Stimulated activated naive CD8-positive, alpha-beta T cell treated with anti-CD3 and anti-CD28 coated beads, Interleukin-15, Interleukin-2, amounts not matched to agents 100 ng/mL and 50 ng/mL, for 24 hours (primary cell): Measurements from ENCODE around the gene NIT1.

ENCODE experiments used
- H3K27ac Mint-ChIP-seq: one replicate; pipeline ENCODE4 v1.8.0; 2021; ENCODE audit warnings: mild to moderate bottlenecking, mixed read lengths
- H3K27me3 Mint-ChIP-seq: one replicate; pipeline ENCODE4 v1.8.0; 2021; ENCODE audit warnings: mixed read lengths
- H3K36me3 Mint-ChIP-seq: one replicate; pipeline ENCODE4 v1.8.0; 2021; ENCODE audit warnings: low read depth, mixed read lengths
- H3K4me1 Mint-ChIP-seq: one replicate; pipeline ENCODE4 v1.8.0; 2021; ENCODE audit warnings: low read depth, mixed read lengths
- H3K4me3 Mint-ChIP-seq: one replicate; pipeline ENCODE4 v1.8.0; 2021; ENCODE audit warnings: mild to moderate bottlenecking, mixed read lengths
- H3K9me3 Mint-ChIP-seq: one replicate; pipeline ENCODE4 v1.8.0; 2021; ENCODE audit warnings: mixed read lengths

NIT1 gene, protein sequence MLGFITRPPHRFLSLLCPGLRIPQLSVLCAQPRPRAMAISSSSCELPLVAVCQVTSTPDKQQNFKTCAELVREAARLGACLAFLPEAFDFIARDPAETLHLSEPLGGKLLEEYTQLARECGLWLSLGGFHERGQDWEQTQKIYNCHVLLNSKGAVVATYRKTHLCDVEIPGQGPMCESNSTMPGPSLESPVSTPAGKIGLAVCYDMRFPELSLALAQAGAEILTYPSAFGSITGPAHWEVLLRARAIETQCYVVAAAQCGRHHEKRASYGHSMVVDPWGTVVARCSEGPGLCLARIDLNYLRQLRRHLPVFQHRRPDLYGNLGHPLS

DNA sequence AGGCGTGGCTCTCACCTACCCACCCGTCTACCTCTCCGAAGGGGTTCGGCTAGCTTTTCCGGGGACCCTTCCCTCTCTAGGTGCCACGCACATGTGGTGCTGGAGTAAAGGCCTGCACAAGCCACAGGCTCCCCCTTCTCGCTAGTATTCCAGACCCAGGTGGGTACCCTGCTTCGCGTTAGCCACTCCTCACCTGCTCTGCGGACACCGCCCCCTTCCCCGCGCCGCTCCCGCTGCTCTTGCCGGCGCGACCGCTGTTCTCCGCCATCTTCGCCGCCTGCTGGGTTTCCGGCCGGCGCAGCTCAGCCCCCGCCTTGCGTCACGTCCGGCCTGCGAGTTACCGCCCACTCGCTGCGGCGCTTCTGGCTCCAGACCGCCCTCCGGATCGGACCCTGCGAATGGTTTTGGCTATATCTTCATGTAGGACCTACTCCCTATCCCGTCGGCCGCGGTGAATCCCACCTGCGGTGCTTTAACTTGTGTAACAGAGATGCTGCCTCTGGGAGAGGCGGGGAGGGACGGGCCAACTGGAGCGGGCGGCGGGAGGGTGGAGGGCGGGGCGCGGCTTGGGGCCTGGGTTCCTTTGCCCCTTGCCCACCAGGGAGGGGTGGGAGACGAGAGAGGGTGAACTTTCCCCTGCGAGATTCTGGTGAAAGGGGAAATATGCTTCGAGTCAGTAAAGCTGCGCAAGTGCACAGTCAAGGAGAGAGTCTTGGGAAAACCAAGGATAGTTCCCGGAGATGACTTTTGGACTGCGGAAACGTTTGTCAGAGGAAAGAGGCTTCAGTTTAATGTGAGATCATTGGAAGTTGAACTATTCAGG lies at the start of gene NIT1, which contains the start of gene PFDN2:
TSS of gene NIT1 (plus strand) at position 347 of the 823 bp plus-strand sequence. CDS start at position 419, 72 bp downstream.
TSS of gene PFDN2 (minus strand) at position 279 of the 823 bp plus-strand sequence. CDS start at position 268, 11 bp downstream.
- Mint-ChIP-seq H3K9me3 (no peaks in the 10 kb centered on the region), H3K36me3 (peaks cover 61% of the 10 kb centered on the region), H3K27ac (peak within 1 kb of the TSS; percentile 95), H3K4me1 (peaks cover 86% of the 10 kb centered on the region), H3K27me3 (no peaks in the 10 kb centered on the region), H3K4me3 (peak within 1 kb of the TSS; percentile 97)

DNA sequence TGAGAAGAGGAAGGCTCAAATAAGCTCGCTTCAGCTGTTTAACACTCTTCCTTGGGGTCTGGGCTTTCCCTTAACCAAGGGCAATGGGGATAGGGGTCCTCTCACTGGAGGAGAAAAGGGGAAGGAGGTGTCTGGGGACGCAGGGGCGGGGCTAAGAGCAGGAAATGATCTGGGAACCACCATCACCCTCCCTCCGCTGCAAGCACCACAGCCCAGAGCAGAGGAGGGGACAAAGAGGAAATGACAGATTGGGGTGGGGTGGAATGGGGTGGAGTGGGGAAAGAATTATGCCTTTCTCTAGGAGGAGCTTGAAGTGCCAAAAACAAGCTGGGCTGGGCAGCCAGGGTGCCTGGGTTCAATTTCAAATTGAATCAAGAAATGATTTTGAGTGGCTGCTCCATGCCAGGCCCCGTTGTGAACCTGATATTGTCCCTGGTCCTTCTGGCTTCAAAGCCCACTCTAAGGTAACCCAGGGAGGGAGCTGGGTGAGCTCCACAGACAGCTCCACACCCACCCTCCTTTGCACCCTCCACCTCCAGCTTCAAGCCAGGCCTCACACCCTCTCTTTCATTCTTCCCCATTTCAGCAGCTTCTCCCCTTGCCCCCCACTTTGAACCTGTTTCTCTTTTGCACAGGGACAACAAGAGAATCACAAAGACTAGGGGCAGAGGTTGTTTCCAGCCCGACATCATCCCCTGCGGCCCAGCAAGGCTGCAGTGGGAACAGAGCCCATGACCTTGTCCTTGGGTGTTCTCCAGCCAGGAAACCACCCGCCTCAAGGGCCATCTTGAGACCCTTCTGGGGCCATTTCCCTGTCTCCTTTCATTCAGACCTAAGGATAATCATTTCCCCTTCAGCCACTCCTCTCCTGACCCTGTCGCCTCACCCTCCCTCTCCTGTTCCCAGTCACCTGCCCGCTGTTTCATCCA lies 49.3 kb upstream of the NIT1 start:
- Mint-ChIP-seq H3K36me3 (peaks cover 42% of the 10 kb centered on the region), H3K4me3 (peak overlapping the region; percentile 100), H3K27me3 (no peaks in the 10 kb centered on the region), H3K9me3 (no peaks in the 10 kb centered on the region), H3K4me1 (peaks cover 72% of the 10 kb centered on the region), H3K27ac (peak overlapping the region; percentile 99)

DNA sequence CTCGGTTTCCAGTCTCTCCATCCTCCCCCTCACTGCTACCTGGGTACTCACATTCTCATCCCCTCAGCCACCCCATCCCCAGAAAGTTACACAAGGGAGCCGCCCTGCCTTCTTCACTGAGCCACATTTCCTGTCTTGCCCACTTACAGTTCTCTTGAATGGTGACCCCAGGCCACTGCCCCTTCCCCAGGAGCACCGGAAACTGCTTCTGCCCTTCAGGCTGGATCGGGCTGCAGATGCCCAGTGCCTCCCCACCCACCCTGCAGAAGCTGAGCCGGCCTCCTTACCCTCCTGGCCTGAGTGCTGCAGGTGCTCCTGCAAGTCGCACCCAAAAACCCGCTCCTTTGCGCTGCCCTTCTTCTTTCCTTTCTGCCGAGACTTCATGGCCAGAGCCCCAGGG lies 48.7 kb upstream of the NIT1 start:
- H3K27ac Mint-ChIP-seq, result peak overlapping the region; percentile 99
- H3K4me3 Mint-ChIP-seq, result peak overlapping the region; percentile 100
- H3K4me1 Mint-ChIP-seq, result peaks cover 65% of the 10 kb centered on the region
- peaks cover 37% of the 10 kb centered on the region for H3K36me3 Mint-ChIP-seq
- no peaks in the 10 kb centered on the region for H3K27me3 Mint-ChIP-seq
- no peaks in the 10 kb centered on the region for H3K9me3 Mint-ChIP-seq

DNA sequence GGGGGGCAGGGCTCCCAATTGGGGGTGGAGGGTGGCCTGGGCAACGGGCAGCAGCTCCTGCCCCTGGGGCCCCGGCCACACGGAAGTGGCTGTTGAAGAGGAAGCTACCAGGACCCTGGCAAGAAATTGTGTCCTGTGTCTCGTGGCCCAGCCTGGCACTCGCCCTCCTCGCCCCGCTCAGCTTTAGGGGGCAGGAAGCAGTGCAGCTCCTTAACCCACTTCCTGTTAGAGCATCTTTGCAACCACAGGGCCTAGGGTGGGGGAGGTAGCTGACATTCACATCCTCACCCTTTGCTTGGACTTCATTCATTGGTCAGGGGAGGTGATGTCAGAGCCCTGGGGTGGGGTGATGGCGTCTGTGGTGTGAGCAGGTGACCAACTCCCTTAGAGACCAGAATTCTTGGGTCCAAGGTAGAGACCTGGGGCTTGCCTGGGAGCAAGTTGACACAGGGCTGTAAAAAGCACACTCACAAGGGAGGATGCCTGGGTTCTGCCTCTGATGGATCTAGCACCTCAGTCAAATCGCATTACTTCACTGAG lies 48.1 kb upstream of the NIT1 start, which contains the start of gene ARHGAP30:
TSS of gene ARHGAP30 (minus strand) at position 161 of the 540 bp plus-strand sequence. CDS start 267 bp downstream, outside the sequence.
- Mint-ChIP-seq H3K36me3 (peaks cover 32% of the 10 kb centered on the region), H3K27ac (peak within 1 kb of the TSS; percentile 99), H3K9me3 (no peaks in the 10 kb centered on the region), H3K4me3 (peak within 1 kb of the TSS; percentile 100), H3K27me3 (no peaks in the 10 kb centered on the region), H3K4me1 (peaks cover 60% of the 10 kb centered on the region)

DNA sequence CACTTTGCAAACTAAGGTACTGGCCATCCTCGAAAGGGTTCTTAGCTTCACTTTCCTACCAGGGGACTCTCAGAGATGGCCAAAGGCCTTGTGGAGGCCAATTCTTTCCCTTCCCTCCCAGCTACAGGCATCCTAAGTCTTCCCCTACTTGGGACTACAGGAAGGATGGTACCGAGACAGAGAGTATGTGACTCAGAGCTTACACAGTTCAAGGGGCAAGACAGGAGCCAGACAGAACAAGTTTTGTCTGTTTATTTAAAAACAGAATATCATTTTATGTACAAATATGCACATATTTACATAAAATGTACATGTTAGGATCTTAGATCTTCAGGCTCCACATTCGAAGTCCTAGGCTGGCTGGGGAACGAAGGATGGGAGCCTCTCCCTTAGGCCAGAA lies 47.1 kb upstream of the NIT1 start:
- H3K4me3 Mint-ChIP-seq, result no peak overlapping the region
- peak overlapping the region; percentile 99 for H3K27ac Mint-ChIP-seq
- no peaks in the 10 kb centered on the region for H3K27me3 Mint-ChIP-seq
- H3K4me1 Mint-ChIP-seq, result peaks cover 51% of the 10 kb centered on the region
- peaks cover 32% of the 10 kb centered on the region for H3K36me3 Mint-ChIP-seq
- H3K9me3 Mint-ChIP-seq, result no peaks in the 10 kb centered on the region

DNA sequence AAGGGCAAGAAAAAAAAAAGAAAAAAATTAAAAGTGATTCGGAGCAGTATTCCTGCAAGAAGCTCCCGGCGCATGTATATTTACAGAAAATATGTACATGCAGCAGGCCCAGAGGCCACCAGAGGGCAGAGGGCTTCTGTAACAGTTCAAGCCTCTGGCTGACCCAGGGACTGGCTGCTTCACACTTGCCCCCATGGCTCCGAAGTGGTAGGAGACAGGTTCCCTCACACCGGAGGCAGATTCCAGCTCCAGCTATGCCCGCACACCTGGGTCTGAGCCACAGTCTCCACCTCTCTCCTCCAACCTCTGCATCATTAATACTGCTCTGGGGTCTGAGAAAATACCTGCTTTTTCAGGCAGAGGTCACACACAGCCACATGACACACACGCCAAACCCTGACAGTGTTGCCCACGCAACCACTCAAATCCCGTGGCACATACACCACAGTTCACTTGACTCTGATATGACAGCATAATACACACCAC lies 46.0 kb upstream of the NIT1 start:
- peaks cover 23% of the 10 kb centered on the region for H3K36me3 Mint-ChIP-seq
- H3K4me3 Mint-ChIP-seq, result no peak overlapping the region
- H3K9me3 Mint-ChIP-seq, result no peaks in the 10 kb centered on the region
- peak overlapping the region; percentile 19 for H3K27ac Mint-ChIP-seq
- H3K27me3 Mint-ChIP-seq, result no peaks in the 10 kb centered on the region
- H3K4me1 Mint-ChIP-seq, result peaks cover 41% of the 10 kb centered on the region

DNA sequence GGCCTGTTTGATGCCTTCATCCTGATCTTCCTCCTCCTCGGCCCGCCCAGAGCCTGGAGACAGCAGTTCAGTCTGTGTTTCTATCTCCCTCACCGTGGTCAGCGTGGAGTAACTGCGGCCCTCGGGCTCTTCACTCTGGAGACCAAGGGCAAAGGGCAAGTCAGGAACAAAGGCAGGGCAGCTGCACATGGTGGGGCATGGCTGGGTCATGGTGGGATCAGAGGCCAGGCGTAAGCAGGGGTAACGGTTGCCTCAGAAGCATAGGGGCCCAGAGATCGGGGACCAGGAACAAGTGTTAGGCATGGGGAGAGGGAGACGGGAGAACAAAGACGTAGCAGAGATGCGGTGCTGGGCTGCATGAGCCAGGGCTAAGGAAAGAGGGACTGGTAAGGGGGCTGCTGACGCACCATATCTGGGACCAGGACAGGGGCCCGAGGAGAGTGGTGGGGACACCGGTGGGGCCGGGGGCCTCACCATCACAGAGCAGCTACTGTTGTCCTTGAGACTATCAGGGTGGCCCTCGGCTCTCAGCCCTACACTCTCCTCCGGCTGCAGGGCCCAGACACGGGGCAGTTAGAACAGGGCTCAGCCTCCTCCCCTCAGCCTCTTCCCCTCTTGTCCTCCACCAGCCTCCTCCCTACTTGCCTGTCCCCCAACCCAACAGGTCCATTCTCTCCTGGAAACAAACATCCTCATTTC lies 45.0 kb upstream of the NIT1 start:
- Mint-ChIP-seq H3K9me3 (no peaks in the 10 kb centered on the region), H3K4me3 (no peak overlapping the region), H3K27me3 (no peaks in the 10 kb centered on the region), H3K4me1 (peaks cover 31% of the 10 kb centered on the region), H3K27ac (no peak overlapping the region), H3K36me3 (peaks cover 13% of the 10 kb centered on the region)

DNA sequence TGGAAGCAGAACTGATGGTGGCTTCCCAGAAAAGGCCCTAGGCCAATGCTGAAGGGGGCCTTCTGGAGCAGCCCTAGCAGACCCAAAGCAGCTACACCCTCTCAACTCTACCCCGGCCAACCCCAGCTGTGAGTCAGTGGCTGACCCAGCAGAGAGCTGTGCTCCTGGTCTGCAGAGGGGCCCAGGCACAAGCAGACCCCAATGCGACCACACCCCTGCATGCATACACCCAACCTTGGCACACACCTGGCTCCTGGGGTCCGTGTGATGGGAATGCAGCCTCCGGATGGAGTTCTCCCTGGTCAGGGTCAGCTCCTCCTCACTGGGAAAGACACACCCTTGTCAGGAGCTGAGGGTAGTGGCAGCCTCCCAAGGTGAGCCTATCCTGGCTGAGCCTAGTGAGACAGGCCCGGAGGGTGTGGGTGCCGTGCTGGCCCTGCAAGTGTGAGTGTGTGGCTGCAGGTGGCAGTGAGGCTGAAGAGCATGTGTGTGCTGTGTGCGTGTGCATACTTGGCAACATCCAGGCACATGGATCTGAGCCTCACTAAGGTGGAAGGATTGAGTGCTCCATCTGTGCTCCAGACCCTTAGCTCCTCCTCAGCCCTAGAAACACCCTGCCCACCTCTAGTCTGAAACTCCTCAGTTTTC lies 44.3 kb upstream of the NIT1 start:
- Mint-ChIP-seq H3K27me3 (no peaks in the 10 kb centered on the region), H3K4me1 (peaks cover 26% of the 10 kb centered on the region), H3K27ac (no peak overlapping the region), H3K9me3 (no peaks in the 10 kb centered on the region), H3K4me3 (no peak overlapping the region), H3K36me3 (peaks cover 10% of the 10 kb centered on the region)

DNA sequence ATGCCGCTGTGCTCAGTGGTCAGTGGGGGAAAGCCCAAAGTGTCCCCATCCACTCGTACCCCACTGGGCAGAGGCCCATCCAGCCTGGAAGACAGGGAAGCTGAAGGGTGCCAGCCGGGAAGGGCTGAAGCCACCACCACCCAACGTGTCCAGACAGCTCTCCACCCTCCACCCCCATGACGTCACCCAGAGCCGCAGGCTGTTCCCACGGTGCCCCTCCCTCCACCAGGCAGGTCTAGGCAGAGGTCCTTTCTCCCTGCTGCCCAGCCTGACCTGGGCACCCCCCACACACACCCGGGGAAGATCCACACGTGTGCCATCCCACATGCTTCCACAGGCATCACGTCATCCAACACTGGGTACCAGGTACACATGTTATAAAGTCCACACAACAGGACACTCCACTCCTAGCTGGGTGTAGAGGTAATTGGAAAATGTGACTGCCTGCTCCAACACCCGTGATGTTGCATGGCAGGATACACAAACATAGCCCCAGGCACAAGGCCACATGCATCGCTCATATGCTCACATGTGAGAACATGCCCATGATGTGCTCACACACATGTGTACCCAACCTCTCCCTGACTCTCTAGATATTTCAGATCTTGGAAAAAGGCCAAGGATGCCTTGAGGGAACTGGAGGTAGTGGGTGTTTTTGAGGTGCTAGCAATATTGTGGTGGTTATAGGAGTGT lies 43.1 kb upstream of the NIT1 start:
- no peak overlapping the region for H3K4me3 Mint-ChIP-seq
- H3K9me3 Mint-ChIP-seq, result no peaks in the 10 kb centered on the region
- H3K27ac Mint-ChIP-seq, result no peak overlapping the region
- no peaks in the 10 kb centered on the region for H3K36me3 Mint-ChIP-seq
- peaks cover 26% of the 10 kb centered on the region for H3K4me1 Mint-ChIP-seq
- H3K27me3 Mint-ChIP-seq, result no peaks in the 10 kb centered on the region

DNA sequence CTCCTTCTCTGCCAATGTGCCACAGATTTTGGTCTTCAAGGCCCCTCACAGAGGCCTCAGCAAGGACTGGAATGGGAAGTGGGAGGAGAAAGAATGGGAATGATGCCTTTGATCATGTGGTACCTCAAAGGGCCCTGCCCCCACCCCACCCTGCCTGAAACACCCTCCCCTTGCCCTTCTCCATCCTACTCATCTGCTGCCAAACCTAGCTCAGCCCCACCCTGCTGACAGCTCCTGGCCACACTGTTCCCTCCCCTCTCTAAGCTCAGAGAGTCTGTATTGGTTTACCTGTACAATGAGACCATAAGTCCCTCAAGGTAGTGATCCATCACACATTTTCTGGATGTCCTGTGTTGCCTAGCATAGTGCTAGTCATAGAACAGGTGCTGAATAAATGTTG lies 41.5 kb upstream of the NIT1 start:
- H3K4me3 Mint-ChIP-seq, result no peak overlapping the region
- no peaks in the 10 kb centered on the region for H3K36me3 Mint-ChIP-seq
- H3K4me1 Mint-ChIP-seq, result peaks cover 17% of the 10 kb centered on the region
- no peaks in the 10 kb centered on the region for H3K27me3 Mint-ChIP-seq
- H3K27ac Mint-ChIP-seq, result no peak overlapping the region
- no peaks in the 10 kb centered on the region for H3K9me3 Mint-ChIP-seq

DNA sequence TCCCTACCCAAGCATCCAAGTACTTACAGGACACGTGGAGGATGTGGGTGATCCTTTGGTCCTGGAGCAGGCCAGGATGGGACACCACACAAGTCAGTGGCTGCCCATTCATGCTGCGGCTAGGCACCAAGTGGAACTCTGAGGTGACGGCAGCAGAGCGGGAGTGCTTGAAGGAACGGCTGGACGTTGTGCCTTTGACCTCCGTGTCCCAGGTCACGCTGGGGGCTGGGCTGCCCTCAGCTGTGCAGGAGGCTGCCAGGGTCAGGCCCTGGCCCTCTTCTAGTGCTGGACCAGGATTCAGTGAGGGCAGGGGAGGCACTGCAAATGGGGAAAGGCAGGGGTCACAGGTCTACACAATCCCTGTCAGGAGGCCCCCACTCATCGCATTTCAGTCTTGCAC lies 40.5 kb upstream of the NIT1 start:
- peaks cover 7% of the 10 kb centered on the region for H3K4me1 Mint-ChIP-seq
- H3K27ac Mint-ChIP-seq, result no peak overlapping the region
- H3K4me3 Mint-ChIP-seq, result no peak overlapping the region
- H3K36me3 Mint-ChIP-seq, result no peaks in the 10 kb centered on the region
- no peaks in the 10 kb centered on the region for H3K27me3 Mint-ChIP-seq
- no peaks in the 10 kb centered on the region for H3K9me3 Mint-ChIP-seq

DNA sequence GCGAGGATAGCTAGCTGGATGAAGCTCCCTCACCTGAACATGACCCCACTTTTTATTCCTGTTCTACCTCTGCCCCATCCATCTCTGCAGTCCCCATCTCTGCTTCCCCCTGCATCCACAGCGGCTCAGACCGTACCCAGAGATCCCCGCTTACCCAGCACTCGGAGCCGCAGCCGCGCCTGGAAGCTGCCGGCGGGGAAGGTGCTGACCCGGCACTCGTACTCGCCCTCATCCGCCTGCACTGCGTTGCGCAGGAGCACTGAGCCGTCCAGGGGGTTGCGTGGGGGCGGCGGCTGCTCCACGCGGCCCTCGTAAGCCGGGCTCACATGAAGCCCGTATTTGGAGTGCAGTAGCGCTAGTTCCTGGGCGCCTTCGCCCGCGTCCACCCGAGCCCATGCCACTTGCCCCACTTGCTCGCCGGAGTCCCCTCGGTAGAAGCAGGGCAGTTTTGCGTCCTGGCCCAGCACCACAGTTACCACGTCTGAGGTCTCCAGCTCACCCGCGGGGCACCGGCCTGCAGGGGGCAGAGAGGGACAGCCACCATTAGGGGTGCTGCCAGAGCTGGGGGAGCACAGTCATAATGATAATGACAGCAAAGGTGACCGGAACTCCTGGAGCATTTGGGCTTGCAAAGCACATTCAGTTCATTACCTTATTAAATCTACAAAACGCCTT lies 38.3 kb upstream of the NIT1 start:
- peaks cover 7% of the 10 kb centered on the region for H3K4me1 Mint-ChIP-seq
- H3K9me3 Mint-ChIP-seq, result no peaks in the 10 kb centered on the region
- H3K36me3 Mint-ChIP-seq, result no peaks in the 10 kb centered on the region
- no peaks in the 10 kb centered on the region for H3K27me3 Mint-ChIP-seq
- H3K27ac Mint-ChIP-seq, result no peak overlapping the region
- no peak overlapping the region for H3K4me3 Mint-ChIP-seq
